Psoas muscle (tissue), 8 donors: ENCODE measurements around the gene LSM7. TPM values are rescaled to one million over a fixed set of nuclear protein-coding genes. Genes with fewer than 3 reads are reported as not detected.
A peak's percentile ranks its signal among the peaks of the same experiment; 100 is the strongest.

Experiments
- ATAC-seq, 4 donors: fragments of 200-7000 bp; cut with Tn5 transposase; one replicate each; pipeline ENCODE4 v1.9.1; 2020; ENCODE audit warnings: moderate library complexity in 3 of 4, mild to moderate bottlenecking in 2 of 4
- DNase-seq, 2 donors: peaks; one replicate each; pipeline ENCODE4 v3.0.0-alpha.2; 2020
- H3K27ac ChIP-seq: fragments of 200-600 bp; one replicate; pipeline ENCODE4 v1.8.0; 2022
- H3K27me3 ChIP-seq, 3 donors: fragments of 200-600 bp in 1 of 3; one replicate each; pipeline versions ENCODE4 v1.6.1 to v1.8.0; 2013 to 2022; ENCODE audit warnings: low read length in 2 of 3, mild to moderate bottlenecking in 2 of 3, moderate library complexity in 1 of 3; ENCODE audit not compliant: insufficient read depth in 3 of 3
- H3K36me3 ChIP-seq, 2 donors: fragments of 200-600 bp in 1 of 2; one replicate each; pipeline versions ENCODE4 v1.6.1 to v1.8.0; 2013 to 2022; ENCODE audit warnings: low read depth in 1 of 2, mild to moderate bottlenecking in 1 of 2, moderate library complexity in 1 of 2; ENCODE audit not compliant: insufficient read depth in 1 of 2
- H3K4me1 ChIP-seq: fragments of 200-600 bp; one replicate; pipeline ENCODE4 v1.8.0; 2022
- H3K4me3 ChIP-seq: fragments of 200-600 bp; one replicate; pipeline ENCODE4 v1.8.0; 2022; ENCODE audit warnings: mild to moderate bottlenecking
- H3K9me3 ChIP-seq: fragments of 200-600 bp; one replicate; pipeline ENCODE4 v1.8.0; 2022
- CTCF ChIP-seq: fragments of 200-600 bp; IDR thresholded peaks from one replicate; pipeline ENCODE4 v1.8.0; 2022; ENCODE audit warnings: antibody characterized with exemption
- WGBS, 3 donors: extraction: QIAGEN DNeasy Blood & Tissue Kit; methylation state at CpG; one replicate each; pipeline versions ENCODE4 v1.1.6 to v1.1.7; 2013; 5-methylcytosine and 5-hydroxymethylcytosine counted together
- intact Hi-C, 2 donors: fragments of 100-400 bp; cut with DNase I; formaldehyde crosslinking; loops; one replicate each; pipeline versions ENCODE4 v1.11.0 to v1.14.2; 2022
- polyA plus RNA-seq, 3 donors: library from polyadenylated mRNA; stranded (reverse); fragments of 200-250 nt; gene quantifications; one replicate each; pipeline ENCODE4 v1.2.3, GENCODE V29; 2013
- total RNA-seq, 4 donors: library from RNA; stranded (reverse); fragmentation: NEBNext Ultra II Directional in 2 of 4; extraction: Animal tissue kit (Norgen Biotek cat#: 25700) in 2 of 4; gene quantifications; one replicate each; pipeline versions ENCODE4 v1.2.1 to v1.2.4, GENCODE V29; 2021 to 2023
- donor health status: healthy with polysubstance abuse.
- donor health status: DM: no; HTN: no; CAD: no; lungs with moderate emphysema.
- donor health status: Bipolar disorder and iron deficiency.
- donor health status: healthy.
- donor health status: DM: yes; HTN: yes; CAD: no.
- donor health status: DM: no; HTN: no; CAD: no.
- donor health status: DM: no; HTN: no; CAD: no.
- donor health status: DM: yes; HTN: yes; CAD: no.

The LSM7 gene
- total and polyA plus RNA-seq, 7 donors: 42.2 to 323 (median 89.8) TPM

GRCh38 chr19:2338751-2339643 is 10.6 kb upstream of the LSM7 start:
- peaks cover under 1% of the 10 kb centered on the region for H3K4me1 ChIP-seq
- no peak overlapping the region for H3K27ac ChIP-seq
- 95 to 96% (median 96%) methylated on average over 52 to 54 of the region's 54 CpGs for WGBS, 3 donors
- no peak for TF ChIP-seq CTCF
- DNase-seq (no peak), ATAC-seq (no peak)
- H3K27me3 ChIP-seq: no peaks in the 10 kb centered on the region
- peaks cover 0 to 48% of the 10 kb centered on the region in 2 donors for H3K36me3 ChIP-seq
- H3K9me3 ChIP-seq: no peaks in the 10 kb centered on the region
- intact Hi-C loops: loop anchor here in 1 of 2 donors (5.0 kb wide), 1 partner anchor 38 kb away; no protein-coding TSS in a partner anchor
- H3K4me3 ChIP-seq: no peak overlapping the region

GRCh38 chr19:2338055-2338615 is 9.7 kb upstream of the LSM7 start:
- peak in 1 of 2 donors; percentile 30 for DNase-seq
- Histone ChIP-seq H3K4me3 (no peak overlapping the region), H3K27ac (no peak overlapping the region), H3K36me3 (peaks cover 0 to 45% of the 10 kb centered on the region in 2 donors), H3K4me1 (peaks cover 9% of the 10 kb centered on the region), H3K9me3 (no peaks in the 10 kb centered on the region), H3K27me3 (no peaks in the 10 kb centered on the region)
- no peak for TF ChIP-seq CTCF
- intact Hi-C loops: loop anchor here in 1 of 2 donors (5.0 kb wide), 1 partner anchor 39 kb away; no protein-coding TSS in a partner anchor
- no peak for ATAC-seq
- 93 to 98% (median 95%) methylated on average over 21 of the region's 21 CpGs for WGBS, 3 donors

GRCh38 chr19:2337329-2337707 is 8.9 kb upstream of the LSM7 start:
- Histone ChIP-seq H3K27me3 (no peaks in the 10 kb centered on the region), H3K27ac (no peak overlapping the region), H3K4me1 (peaks cover 13% of the 10 kb centered on the region), H3K9me3 (no peaks in the 10 kb centered on the region), H3K4me3 (no peak overlapping the region), H3K36me3 (peaks cover 0 to 38% of the 10 kb centered on the region in 2 donors)
- ATAC-seq (peak; percentile 21 to 59 (median 47)), DNase-seq (peak; percentile 44 to 73)
- intact Hi-C loops: loop anchor here in 1 of 2 donors (5.0 kb wide), 1 partner anchor 40 kb away; no protein-coding TSS in a partner anchor
- TF ChIP-seq CTCF: peak; percentile 27
- 56 to 68% (median 68%) methylated on average over 19 of the region's 19 CpGs for WGBS, 3 donors

- Histone ChIP-seq H3K4me1 (peaks cover 19% of the 10 kb centered on the region), H3K36me3 (peaks cover 0 to 35% of the 10 kb centered on the region in 2 donors), H3K9me3 (no peaks in the 10 kb centered on the region), H3K27ac (no peak overlapping the region), H3K4me3 (no peak overlapping the region), H3K27me3 (no peaks in the 10 kb centered on the region)
- TF ChIP-seq CTCF: no peak
- DNase-seq: no peak
- no peak for ATAC-seq
- WGBS, 3 donors: 80 to 86% (median 86%) methylated on average over 33 of the region's 33 CpGs
- intact Hi-C loops: loop anchor here in 1 of 2 donors (5.0 kb wide), 1 partner anchor 41 kb away; no protein-coding TSS in a partner anchor
Observed at GRCh38 chr19:2336528-2337328, 8.3 kb upstream of the LSM7 start.
